A549 (cell line): ENCODE results near the gene VOPP1. TPM values are rescaled to one million over a fixed set of nuclear protein-coding genes. Genes with fewer than 3 reads are reported as not detected.

ENCODE experiments used
- ATAC-seq, 2 experiments: fragments of 200-7000 bp in 1 of 2; fragments of >200 bp in 1 of 2; cut with Nextera tagmentation in 1 of 2; cut with Tn5 transposase in 1 of 2; 3 replicates each; pipeline versions ENCODE4 v1.8.0 to v1.9.1; 2018 to 2020; ENCODE audit warnings: mild to moderate bottlenecking in 1 of 2, moderate library complexity in 1 of 2
- CTCF ChIA-PET: fragments of 300-600 bp; sonication (Branson Sonifier 250); formaldehyde crosslinking; extraction: SDS; loops from one replicate; lab custom pipeline; 2021; ENCODE audit warnings: antibody characterized with exemption, inconsistent platforms; lab: Yijun Ruan, JAX
- POLR2A ChIA-PET: fragments of 350-600 bp; formaldehyde crosslinking; extraction: SDS; loops from one replicate; lab custom pipeline; 2021; ENCODE audit warnings: antibody characterized with exemption, inconsistent platforms; lab: Yijun Ruan, JAX
- DNase-seq, 2 experiments: peaks; one replicate each; pipeline versions ENCODE4 v3.0.0 to v3.0.0-alpha.2; 2011 to 2016; ENCODE audit warnings: low read depth in 1 of 2, low spot score in 1 of 2
- FAIRE-seq: peaks from 2 replicates; lab custom pipeline; 2011; peaks lifted over from hg19 to GRCh38; lab: Jason Lieb, UNC
- H3K27ac ChIP-seq, 2 experiments: fragments of >200 bp; sonication (Bioruptor Twin); formaldehyde crosslinking; 3 replicates each; pipeline ENCODE4 v1.5.1; 2016 to 2017
- H3K4me1 ChIP-seq: fragments of >200 bp; sonication (Bioruptor Twin); formaldehyde crosslinking; 3 replicates; pipeline ENCODE4 v1.6.1; 2016
- H3K4me2 ChIP-seq: fragments of >200 bp; sonication (Bioruptor Twin); formaldehyde crosslinking; 3 replicates; pipeline ENCODE4 v1.6.1; 2016
- H3K4me3 ChIP-seq: fragments of >200 bp; sonication (Bioruptor Twin); formaldehyde crosslinking; 3 replicates; pipeline ENCODE4 v1.5.1; 2016
- H3K9me3 ChIP-seq: fragments of >200 bp; sonication (Bioruptor Twin); formaldehyde crosslinking; 3 replicates; pipeline ENCODE4 v1.6.1; 2016
- BHLHE40 ChIP-seq: IDR thresholded peaks from 2 replicates; pipeline ENCODE4 v1.6.1; 2012; ENCODE audit warnings: low read depth, low read length, inconsistent platforms
- CBX2 ChIP-seq: fragments of 200-600 bp; sonication (generic); IDR thresholded peaks from 2 replicates; pipeline ENCODE4 v1.6.1; 2016; ENCODE audit warnings: low read depth, mild to moderate bottlenecking, borderline replicate concordance
- CBX8 ChIP-seq: fragments of 200-600 bp; sonication (generic); IDR thresholded peaks from 2 replicates; pipeline ENCODE4 v1.6.1; 2016
- CHD4 ChIP-seq: fragments of 200-600 bp; sonication (generic); IDR thresholded peaks from 2 replicates; pipeline ENCODE4 v1.6.1; 2016; ENCODE audit warnings: antibody characterized with exemption, mild to moderate bottlenecking, borderline replicate concordance
- EHF ChIP-seq: fragments of 250-450 bp; sonication (Bioruptor Pico); IDR thresholded peaks from 2 replicates; pipeline ENCODE4 v1.5.0; 2020; ENCODE audit warnings: mild to moderate bottlenecking
- FOSB ChIP-seq: fragments of 250-450 bp; sonication (Bioruptor Pico); IDR thresholded peaks from 2 replicates; pipeline ENCODE4 v1.5.0; 2020; ENCODE audit warnings: mild to moderate bottlenecking, moderate library complexity
- FOXS1 ChIP-seq: fragments of 250-450 bp; sonication (Bioruptor Pico); IDR thresholded peaks from 2 replicates; pipeline ENCODE4 v1.5.0; 2020; ENCODE audit warnings: mild to moderate bottlenecking, moderate library complexity
- HES2 ChIP-seq: fragments of >200 bp; sonication (Bioruptor Twin); formaldehyde crosslinking; IDR thresholded peaks from 2 replicates; pipeline ENCODE4 v1.6.1; 2016
- JUN ChIP-seq, 2 experiments: fragments of >200 bp; sonication (Bioruptor Twin); formaldehyde crosslinking; IDR thresholded peaks; 2 replicates in 1 of 2; 3 replicates in 1 of 2; pipeline ENCODE4 v1.6.1; 2016 to 2017
- JUNB ChIP-seq: fragments of >200 bp; sonication (Bioruptor Twin); formaldehyde crosslinking; IDR thresholded peaks from 2 replicates; pipeline ENCODE4 v1.6.1; 2016
- MYC ChIP-seq: IDR thresholded peaks from 2 replicates; pipeline ENCODE4 v1.6.1; 2012; ENCODE audit warnings: mild to moderate bottlenecking, inconsistent platforms, low read length, improper control_type of control experiment, borderline replicate concordance
- PHF8 ChIP-seq: fragments of 200-600 bp; sonication (generic); IDR thresholded peaks from 2 replicates; pipeline ENCODE4 v1.6.1; 2016; ENCODE audit warnings: low read depth, mild to moderate bottlenecking, antibody characterized with exemption, moderate library complexity, borderline replicate concordance
- POLR2A ChIP-seq: IDR thresholded peaks from 2 replicates; pipeline ENCODE4 v1.6.1; 2012; ENCODE audit warnings: mild to moderate bottlenecking, low read length
- POLR2AphosphoS2 ChIP-seq: conservative IDR thresholded peaks from 2 replicates; pipeline ENCODE4 v1.6.1; 2012; ENCODE audit warnings: low read length, improper control_type of control experiment, inconsistent platforms
- RARB ChIP-seq: fragments of 250-450 bp; sonication (Bioruptor Pico); IDR thresholded peaks from 2 replicates; pipeline ENCODE4 v1.8.0; 2021; ENCODE audit warnings: mild to moderate bottlenecking, moderate library complexity
- REST ChIP-seq: fragments of 200-600 bp; sonication (generic); IDR thresholded peaks from 2 replicates; pipeline ENCODE4 v1.6.1; 2016; ENCODE audit warnings: antibody characterized with exemption, mild to moderate bottlenecking, moderate library complexity
- RFX5 ChIP-seq: fragments of 450-650 bp; IDR thresholded peaks from 2 replicates; pipeline ENCODE4 v1.7.1; 2014; ENCODE audit warnings: antibody characterized with exemption, mild to moderate bottlenecking, moderate library complexity
- RNF2 ChIP-seq: fragments of 200-600 bp; sonication (generic); IDR thresholded peaks from 2 replicates; pipeline ENCODE4 v1.6.1; 2016; ENCODE audit warnings: low read depth, mild to moderate bottlenecking, antibody characterized with exemption, moderate library complexity, borderline replicate concordance
- SMC3 ChIP-seq: fragments of >200 bp; sonication (Bioruptor Twin); formaldehyde crosslinking; IDR thresholded peaks from 3 replicates; pipeline ENCODE4 v1.6.1; 2018; ENCODE audit warnings: inconsistent platforms
- SREBF2 ChIP-seq: fragments of 450-650 bp; IDR thresholded peaks from 2 replicates; pipeline ENCODE4 v1.6.1; 2014; ENCODE audit warnings: mild to moderate bottlenecking, moderate library complexity
- TP53 ChIP-seq: fragments of 250-450 bp; sonication (Bioruptor Pico); IDR thresholded peaks from 2 replicates; pipeline ENCODE4 v1.5.0; 2021; ENCODE audit warnings: mild to moderate bottlenecking, moderate library complexity
- WGBS: methylation state at CpG from one replicate; pipeline ENCODE4 v1.1.6; 2017; ENCODE audit errors: missing lambda C conversion rate; 5-methylcytosine and 5-hydroxymethylcytosine counted together
- polyA plus RNA-seq, 4 experiments: library from polyadenylated mRNA; depleted of rRNA in 3 of 4; stranded (reverse); fragments of >200 nt; fragmentation: RNase III in 1 of 4; extraction: RNeasy Plus Mini Kit Qiagen cat#74134 plus additional on column Dnase treatment in 1 of 4; gene quantifications; 2 replicates in 3 of 4; 3 replicates in 1 of 4; pipeline ENCODE4 v1.2.3, GENCODE V29; 2011 to 2017
- TF ChIP-seq, protein P1 (sequence below): IDR thresholded peaks from 2 replicates; pipeline ENCODE4 v1.6.1; 2012
- TF ChIP-seq, protein P2 (sequence below): fragments of 250-450 bp; sonication (Bioruptor Pico); IDR thresholded peaks from 2 replicates; pipeline ENCODE4 v1.5.0; 2021; ENCODE audit warnings: mild to moderate bottlenecking, moderate library complexity, borderline replicate concordance

The VOPP1 gene
- polyA plus RNA-seq, 2 of the 4 experiments (the other 2 are of a cell fraction), result 68.1 to 73.4 TPM

- ATAC-seq, result no peak
Measured at GRCh38 chr7:55515569-55516279, 56.6 kb downstream of the VOPP1 start.

GRCh38 chr7:55514546-55515265, 57.6 kb downstream of the VOPP1 start:
- DNase-seq, result no peak
- no peak overlapping the region for H3K4me2 ChIP-seq
- no peak overlapping the region for H3K4me3 ChIP-seq
- no peaks in the 10 kb centered on the region for H3K9me3 ChIP-seq
- no peak for ATAC-seq
- POLR2A ChIA-PET, result no interaction called here
- FAIRE-seq, result no peak
- no peak overlapping the region for H3K27ac ChIP-seq
- 82% methylated on average over 6 of the region's 6 CpGs for WGBS
- CTCF ChIA-PET, result interaction anchor here (0.9 kb wide), 1 partner anchor 17 kb away, joined by 3 read pairs; no protein-coding TSS in a partner anchor
- H3K4me1 ChIP-seq, result no peaks in the 10 kb centered on the region
- no peak for TF ChIP-seq EHF (CRISPR knock-in tag)
- TF ChIP-seq HES2, result no peak
- no peak for TF ChIP-seq CHD4
- TF ChIP-seq JUN (IDR thresholded peaks at IDR 0.05), result no peak
- TF ChIP-seq SREBF2, result no peak
- TF ChIP-seq JUNB, result no peak
- no peak for TF ChIP-seq FOSB (CRISPR knock-in tag)
- TF ChIP-seq POLR2A, result no peak
- TF ChIP-seq SMC3, result no peak
- no peak for TF ChIP-seq REST
- no peak for TF ChIP-seq CBX8
- no peak for TF ChIP-seq RARB
- TF ChIP-seq CBX2, result no peak

More at GRCh38 chr7:55515569-55516279, 56.6 kb downstream of the VOPP1 start:
- WGBS, result 83% methylated on average over 13 of the region's 13 CpGs
- POLR2A ChIA-PET, result no interaction called here
- H3K4me2 ChIP-seq, result no peak overlapping the region
- H3K9me3 ChIP-seq, result no peaks in the 10 kb centered on the region
- H3K27ac ChIP-seq, result no peak overlapping the region
- H3K4me3 ChIP-seq, result no peak overlapping the region
- no peak for FAIRE-seq
- no peaks in the 10 kb centered on the region for H3K4me1 ChIP-seq
- no peak for TF ChIP-seq FOXS1 (CRISPR knock-in tag)
- no peak for TF ChIP-seq REST
- no peak for TF ChIP-seq RNF2
- TF ChIP-seq RFX5, result no peak
- no peak for TF ChIP-seq TP53
- TF ChIP-seq, protein P1, sequence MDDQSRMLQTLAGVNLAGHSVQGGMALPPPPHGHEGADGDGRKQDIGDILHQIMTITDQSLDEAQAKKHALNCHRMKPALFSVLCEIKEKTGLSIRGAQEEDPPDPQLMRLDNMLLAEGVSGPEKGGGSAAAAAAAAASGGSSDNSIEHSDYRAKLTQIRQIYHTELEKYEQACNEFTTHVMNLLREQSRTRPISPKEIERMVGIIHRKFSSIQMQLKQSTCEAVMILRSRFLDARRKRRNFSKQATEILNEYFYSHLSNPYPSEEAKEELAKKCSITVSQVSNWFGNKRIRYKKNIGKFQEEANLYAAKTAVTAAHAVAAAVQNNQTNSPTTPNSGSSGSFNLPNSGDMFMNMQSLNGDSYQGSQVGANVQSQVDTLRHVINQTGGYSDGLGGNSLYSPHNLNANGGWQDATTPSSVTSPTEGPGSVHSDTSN, result no peak
- no peak for TF ChIP-seq CBX8
- TF ChIP-seq SMC3, result no peak
- TF ChIP-seq BHLHE40, result no peak
- TF ChIP-seq CHD4, result no peak
- TF ChIP-seq POLR2AphosphoS2, result no peak
- TF ChIP-seq MYC, result no peak
- TF ChIP-seq, protein P2, sequence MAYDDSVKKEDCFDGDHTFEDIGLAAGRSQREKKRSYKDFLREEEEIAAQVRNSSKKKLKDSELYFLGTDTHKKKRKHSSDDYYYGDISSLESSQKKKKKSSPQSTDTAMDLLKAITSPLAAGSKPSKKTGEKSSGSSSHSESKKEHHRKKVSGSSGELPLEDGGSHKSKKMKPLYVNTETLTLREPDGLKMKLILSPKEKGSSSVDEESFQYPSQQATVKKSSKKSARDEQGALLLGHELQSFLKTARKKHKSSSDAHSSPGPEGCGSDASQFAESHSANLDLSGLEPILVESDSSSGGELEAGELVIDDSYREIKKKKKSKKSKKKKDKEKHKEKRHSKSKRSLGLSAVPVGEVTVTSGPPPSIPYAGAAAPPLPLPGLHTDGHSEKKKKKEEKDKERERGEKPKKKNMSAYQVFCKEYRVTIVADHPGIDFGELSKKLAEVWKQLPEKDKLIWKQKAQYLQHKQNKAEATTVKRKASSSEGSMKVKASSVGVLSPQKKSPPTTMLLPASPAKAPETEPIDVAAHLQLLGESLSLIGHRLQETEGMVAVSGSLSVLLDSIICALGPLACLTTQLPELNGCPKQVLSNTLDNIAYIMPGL, result no peak
- no peak for TF ChIP-seq PHF8
- TF ChIP-seq, all 56 proteins: peak for 0
- DNase-seq, result no peak
- CTCF ChIA-PET, result interaction anchor here (0.9 to 1.0 kb wide), 2 partner anchors 16 to 79 kb away, joined by 3 read pairs; no protein-coding TSS in a partner anchor
